ENCODE measurements around the gene TGFBI.

DNA sequence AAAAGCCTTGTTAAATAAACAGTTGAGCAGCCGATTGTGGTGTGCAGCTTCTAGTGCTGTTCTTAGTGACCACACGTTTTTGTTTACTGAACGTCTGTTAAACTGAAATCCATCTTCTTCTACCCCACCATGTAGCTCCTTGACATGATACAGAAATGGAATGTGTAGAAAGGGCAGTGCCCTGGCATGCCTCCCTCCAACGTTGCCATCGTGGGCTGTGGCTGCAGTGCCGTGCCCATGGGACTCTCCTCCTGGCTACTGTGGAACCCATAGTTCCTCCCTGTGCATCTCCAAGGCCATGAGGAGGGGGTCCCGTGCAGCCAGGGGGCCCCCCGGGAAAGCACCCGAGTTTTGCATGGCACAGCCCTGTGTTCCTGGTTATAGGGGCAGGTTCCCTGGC is 23.3 kb upstream of the TGFBI start:
- no peak for TF ChIP-seq POLR2A (IDR thresholded peaks at IDR 0.05)
- TF ChIP-seq, protein P1, sequence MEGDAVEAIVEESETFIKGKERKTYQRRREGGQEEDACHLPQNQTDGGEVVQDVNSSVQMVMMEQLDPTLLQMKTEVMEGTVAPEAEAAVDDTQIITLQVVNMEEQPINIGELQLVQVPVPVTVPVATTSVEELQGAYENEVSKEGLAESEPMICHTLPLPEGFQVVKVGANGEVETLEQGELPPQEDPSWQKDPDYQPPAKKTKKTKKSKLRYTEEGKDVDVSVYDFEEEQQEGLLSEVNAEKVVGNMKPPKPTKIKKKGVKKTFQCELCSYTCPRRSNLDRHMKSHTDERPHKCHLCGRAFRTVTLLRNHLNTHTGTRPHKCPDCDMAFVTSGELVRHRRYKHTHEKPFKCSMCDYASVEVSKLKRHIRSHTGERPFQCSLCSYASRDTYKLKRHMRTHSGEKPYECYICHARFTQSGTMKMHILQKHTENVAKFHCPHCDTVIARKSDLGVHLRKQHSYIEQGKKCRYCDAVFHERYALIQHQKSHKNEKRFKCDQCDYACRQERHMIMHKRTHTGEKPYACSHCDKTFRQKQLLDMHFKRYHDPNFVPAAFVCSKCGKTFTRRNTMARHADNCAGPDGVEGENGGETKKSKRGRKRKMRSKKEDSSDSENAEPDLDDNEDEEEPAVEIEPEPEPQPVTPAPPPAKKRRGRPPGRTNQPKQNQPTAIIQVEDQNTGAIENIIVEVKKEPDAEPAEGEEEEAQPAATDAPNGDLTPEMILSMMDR (IDR thresholded peaks at IDR 0.05 in 4 of 5, conservative IDR thresholded peaks at IDR 0.05 in 1 of 5): no peak
